ENCODE data around the gene METTL1. TPM values are rescaled to one million over a fixed set of nuclear protein-coding genes. Genes with fewer than 3 reads are reported as not detected.

The METTL1 gene
- total and polyA plus RNA-seq, 9 of the 15 experiments (the other 6 are each of a cell fraction or from before 2014, with no cell fraction given) = 12.6 to 65.9 (median 39.2) TPM

DNA sequence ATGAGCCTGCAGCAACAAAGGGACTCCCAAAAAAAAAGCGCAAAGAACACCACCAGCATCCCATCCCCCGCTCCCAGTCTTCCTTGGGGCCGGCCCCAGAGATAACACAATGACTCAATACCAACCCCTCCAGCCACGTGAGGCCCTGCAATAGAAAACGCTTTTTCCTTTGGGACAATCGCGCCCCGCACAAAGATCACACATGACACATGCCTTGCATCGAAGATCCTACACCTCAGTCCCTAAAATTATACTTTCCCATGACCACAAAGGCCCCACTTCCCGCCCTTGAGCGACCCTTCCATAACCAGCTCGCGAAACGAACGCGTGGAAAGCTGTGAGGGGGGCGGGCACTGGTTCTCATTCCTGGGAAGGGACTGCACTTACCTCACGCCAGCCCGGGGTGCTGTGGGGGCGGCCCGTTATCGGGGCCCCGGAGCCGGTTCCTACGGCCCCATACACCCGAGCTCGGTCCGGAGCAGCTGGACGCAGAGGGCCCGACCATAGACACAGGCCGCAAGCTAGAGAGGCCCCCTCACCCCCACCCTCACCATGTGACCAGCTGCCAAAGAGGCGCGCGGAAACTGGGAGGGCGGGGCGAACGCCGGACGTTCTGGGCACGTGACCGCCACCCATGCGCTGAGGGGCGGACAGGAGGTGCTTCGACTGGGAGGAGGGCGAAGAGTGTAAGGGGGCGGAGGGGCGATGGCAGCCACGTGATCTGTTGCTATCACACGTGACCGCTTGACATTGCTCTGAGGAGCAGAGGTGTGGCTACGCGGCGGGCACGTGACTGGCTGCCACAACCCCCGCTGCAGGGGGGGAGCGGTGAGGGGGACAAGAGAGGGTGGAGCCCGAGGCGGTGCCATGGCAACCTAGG, 19.9 kb downstream of the METTL1 start, which contains the start of gene CDK4 (continued):
- TF ChIP-seq, protein P1, sequence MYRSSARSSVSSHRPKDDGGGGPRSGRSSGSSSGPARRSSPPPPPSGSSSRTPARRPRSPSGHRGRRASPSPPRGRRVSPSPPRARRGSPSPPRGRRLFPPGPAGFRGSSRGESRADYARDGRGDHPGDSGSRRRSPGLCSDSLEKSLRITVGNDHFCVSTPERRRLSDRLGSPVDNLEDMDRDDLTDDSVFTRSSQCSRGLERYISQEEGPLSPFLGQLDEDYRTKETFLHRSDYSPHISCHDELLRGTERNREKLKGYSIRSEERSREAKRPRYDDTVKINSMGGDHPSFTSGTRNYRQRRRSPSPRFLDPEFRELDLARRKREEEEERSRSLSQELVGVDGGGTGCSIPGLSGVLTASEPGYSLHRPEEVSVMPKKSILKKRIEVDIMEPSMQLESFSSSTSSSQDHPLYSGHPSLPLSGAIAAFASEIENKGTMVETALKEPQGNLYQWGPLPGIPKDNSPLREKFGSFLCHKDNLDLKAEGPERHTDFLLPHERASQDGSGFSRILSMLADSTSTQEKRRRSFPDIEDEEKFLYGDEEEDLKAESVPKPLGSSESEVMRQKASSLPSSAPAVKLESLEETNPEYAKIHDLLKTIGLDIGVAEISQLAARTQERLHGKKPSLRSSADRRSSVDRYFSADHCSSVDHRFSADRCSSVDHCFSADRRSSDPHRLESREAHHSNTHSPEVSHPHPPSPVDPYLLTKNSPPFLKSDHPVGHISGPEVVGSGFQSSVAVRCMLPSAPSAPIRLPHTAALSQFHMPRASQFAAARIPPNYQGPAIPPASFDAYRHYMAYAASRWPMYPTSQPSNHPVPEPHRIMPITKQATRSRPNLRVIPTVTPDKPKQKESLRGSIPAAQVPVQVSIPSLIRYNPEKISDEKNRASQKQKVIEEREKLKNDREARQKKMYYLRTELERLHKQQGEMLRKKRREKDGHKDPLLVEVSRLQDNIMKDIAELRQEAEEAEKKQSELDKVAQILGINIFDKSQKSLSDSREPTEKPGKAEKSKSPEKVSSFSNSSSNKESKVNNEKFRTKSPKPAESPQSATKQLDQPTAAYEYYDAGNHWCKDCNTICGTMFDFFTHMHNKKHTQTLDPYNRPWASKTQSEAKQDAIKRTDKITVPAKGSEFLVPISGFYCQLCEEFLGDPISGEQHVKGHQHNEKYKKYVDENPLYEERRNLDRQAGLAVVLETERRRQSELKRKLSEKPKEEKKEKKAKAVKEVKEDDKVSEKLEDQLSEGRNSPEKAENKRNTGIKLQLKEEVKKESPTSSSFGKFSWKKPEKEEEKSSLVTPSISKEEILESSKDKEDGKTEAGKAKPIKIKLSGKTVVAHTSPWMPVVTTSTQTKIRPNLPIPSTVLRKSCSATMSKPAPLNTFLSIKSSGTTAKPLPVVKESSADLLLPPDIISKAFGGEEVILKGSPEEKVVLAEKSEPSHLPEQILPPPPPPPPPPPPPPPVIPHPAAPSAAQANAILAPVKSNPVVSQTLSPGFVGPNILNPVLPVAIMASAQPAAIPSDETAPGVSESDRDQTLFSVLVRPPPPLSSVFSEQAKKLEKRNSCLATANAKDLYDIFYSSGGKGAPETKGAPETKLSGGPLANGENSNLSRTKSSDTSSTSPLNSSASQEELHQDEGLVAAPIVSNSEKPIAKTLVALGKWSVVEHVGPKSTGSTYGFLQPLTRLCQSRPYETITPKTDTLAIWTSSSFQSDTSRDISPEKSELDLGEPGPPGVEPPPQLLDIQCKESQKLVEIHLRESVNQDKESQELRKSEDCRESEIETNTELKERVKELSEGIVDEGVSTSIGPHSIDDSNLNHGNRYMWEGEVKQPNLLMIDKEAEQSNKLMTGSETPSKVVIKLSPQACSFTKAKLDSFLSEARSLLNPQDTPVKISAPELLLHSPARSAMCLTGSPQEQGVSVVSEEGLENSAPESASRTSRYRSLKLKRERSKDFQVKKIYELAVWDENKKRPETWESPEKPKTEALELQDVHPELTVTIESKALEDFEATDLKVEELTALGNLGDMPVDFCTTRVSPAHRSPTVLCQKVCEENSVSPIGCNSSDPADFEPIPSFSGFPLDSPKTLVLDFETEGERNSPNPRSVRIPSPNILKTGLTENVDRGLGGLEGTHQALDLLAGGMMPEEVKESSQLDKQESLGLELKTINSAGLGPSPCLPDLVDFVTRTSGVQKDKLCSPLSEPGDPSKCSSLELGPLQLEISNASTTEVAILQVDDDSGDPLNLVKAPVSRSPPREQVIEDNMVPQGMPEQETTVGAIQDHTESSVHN (IDR thresholded peaks at IDR 0.05; ENCODE audit: borderline replicate concordance in 1 of 2, low read depth in 1 of 2) = peak in 1 of 2 experiments; percentile 87; a peak in 2 of 4 replicates
- TF ChIP-seq MCM7 (IDR thresholded peaks at IDR 0.05) (no peak), GATAD2B (IDR thresholded peaks at IDR 0.05; ENCODE audit: borderline replicate concordance) (no peak; the same call in 1 of the 2 replicates), SAP30 (IDR thresholded peaks at IDR 0.05; ENCODE audit: borderline replicate concordance, insufficient read depth, low read depth, low read length, poor library complexity, severe bottlenecking) (peak; percentile 71), HOXB6 (CRISPR knock-in tag; IDR thresholded peaks at IDR 0.05; ENCODE audit: borderline replicate concordance) (no peak), PHF8 (IDR thresholded peaks at IDR 0.05; ENCODE audit: borderline replicate concordance, low read length) (peak; percentile 82), ZNF589 (CRISPR knock-in tag; IDR thresholded peaks at IDR 0.05; ENCODE audit: low read depth) (peak; percentile 93), KLF6 (CRISPR knock-in tag; IDR thresholded peaks at IDR 0.05; ENCODE audit: borderline replicate concordance) (peak; percentile 21; the same call in 1 of the 2 replicates), SMAD4 (CRISPR knock-in tag; conservative IDR thresholded peaks at IDR 0.05) (peak; percentile 68; the same call in 1 of the 2 replicates), ZNF717 (CRISPR knock-in tag; IDR thresholded peaks at IDR 0.05) (no peak), ZNF282 (CRISPR knock-in tag; IDR thresholded peaks at IDR 0.05) (0 out of 2 replicates have a peak, but pooled peaks have one; percentile 34), U2AF2 (optimal IDR thresholded peaks at IDR 0.05; ENCODE audit: low read depth, low read length) (no peak), PCBP2 (IDR thresholded peaks at IDR 0.05; ENCODE audit: low read depth, low read length, poor library complexity, severe bottlenecking) (no peak), EP400 (IDR thresholded peaks at IDR 0.05) (peak; percentile 99), NRF1 (conservative IDR thresholded peaks at IDR 0.05 in 1 of 2, IDR thresholded peaks at IDR 0.05 in 1 of 2) (peak; percentile 89 to 91), SP1 (CRISPR knock-in tag; IDR thresholded peaks at IDR 0.05) (peak; percentile 98), NR4A1 (CRISPR knock-in tag; IDR thresholded peaks at IDR 0.05) (peak; percentile 44; the same call in 1 of the 2 replicates), NR4A1 (tag; IDR thresholded peaks at IDR 0.05) (peak; percentile 65; the same call in 1 of the 2 replicates)
- TF ChIP-seq, protein P2, sequence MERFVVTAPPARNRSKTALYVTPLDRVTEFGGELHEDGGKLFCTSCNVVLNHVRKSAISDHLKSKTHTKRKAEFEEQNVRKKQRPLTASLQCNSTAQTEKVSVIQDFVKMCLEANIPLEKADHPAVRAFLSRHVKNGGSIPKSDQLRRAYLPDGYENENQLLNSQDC (CRISPR knock-in tag; IDR thresholded peaks at IDR 0.05) = no peak

Measured in K562 (cell line).